Stomach smooth muscle (tissue), 2 donors: Measurements from ENCODE around the gene SLC10A7.

ENCODE experiments used
- H3K27ac ChIP-seq: one replicate; pipeline ENCODE4 v1.7.0; 2013; ENCODE audit warnings: mild to moderate bottlenecking, low read length, inconsistent platforms
- H3K27me3 ChIP-seq, 2 donors: one replicate each; pipeline ENCODE4 v1.7.0; 2013; ENCODE audit warnings: low read length in 2 of 2; ENCODE audit not compliant: insufficient read depth in 2 of 2, control insufficient read depth in 1 of 2
- H3K36me3 ChIP-seq, 2 donors: one replicate each; pipeline ENCODE4 v1.7.0; 2013; ENCODE audit warnings: low read length in 2 of 2; ENCODE audit not compliant: control insufficient read depth in 2 of 2, insufficient read depth in 2 of 2
- H3K4me1 ChIP-seq: one replicate; pipeline ENCODE4 v1.7.0; 2013; ENCODE audit warnings: low read length; ENCODE audit not compliant: control insufficient read depth, insufficient read depth
- H3K4me3 ChIP-seq, 2 donors: one replicate each; pipeline ENCODE4 v1.7.0; 2013; ENCODE audit warnings: low read length in 2 of 2
- H3K9ac ChIP-seq, 2 donors: one replicate each; pipeline ENCODE4 v1.7.0; 2013; ENCODE audit warnings: low read length in 2 of 2, mild to moderate bottlenecking in 1 of 2
- H3K9me3 ChIP-seq, 2 donors: one replicate each; pipeline ENCODE4 v1.7.0; 2013; ENCODE audit warnings: low read length in 2 of 2; ENCODE audit not compliant: control insufficient read depth in 2 of 2
- donor health status: healthy.
- donor health status: Pancreatic carcinoma.

The SLC10A7 gene

GRCh38 chr4:146285037-146285436 lies 236.7 kb downstream of the SLC10A7 start:
- Histone ChIP-seq H3K9me3 (no peaks in the 10 kb centered on the region), H3K36me3 (peaks cover 0 to 3% of the 10 kb centered on the region in 2 donors), H3K27me3 (no peaks in the 10 kb centered on the region), H3K4me1 (no peaks in the 10 kb centered on the region), H3K4me3 (no peak overlapping the region), H3K27ac (no peak overlapping the region), H3K9ac (no peak overlapping the region)

- Histone ChIP-seq H3K9me3 (no peaks in the 10 kb centered on the region), H3K4me1 (no peaks in the 10 kb centered on the region), H3K9ac (no peak overlapping the region), H3K27me3 (no peaks in the 10 kb centered on the region), H3K36me3 (peaks cover 0 to 3% of the 10 kb centered on the region in 2 donors), H3K27ac (no peak overlapping the region), H3K4me3 (no peak overlapping the region)
Measured at GRCh38 chr4:146283758-146284651, 237.7 kb downstream of the SLC10A7 start.

- Histone ChIP-seq H3K9me3 (no peaks in the 10 kb centered on the region), H3K4me1 (no peaks in the 10 kb centered on the region), H3K27me3 (no peaks in the 10 kb centered on the region), H3K9ac (no peak overlapping the region), H3K4me3 (no peak overlapping the region), H3K36me3 (peaks cover 0 to 3% of the 10 kb centered on the region in 2 donors), H3K27ac (no peak overlapping the region)
Measured at GRCh38 chr4:146282657-146283056, 239.1 kb downstream of the SLC10A7 start.

- Histone ChIP-seq H3K27me3 (no peaks in the 10 kb centered on the region), H3K4me1 (no peaks in the 10 kb centered on the region), H3K36me3 (no peaks in the 10 kb centered on the region), H3K9ac (no peak overlapping the region), H3K9me3 (no peaks in the 10 kb centered on the region), H3K27ac (no peak overlapping the region), H3K4me3 (no peak overlapping the region)
Measured at GRCh38 chr4:146278986-146279385, 242.8 kb downstream of the SLC10A7 start.

- no peaks in the 10 kb centered on the region for H3K36me3 ChIP-seq
- H3K4me1 ChIP-seq, result no peaks in the 10 kb centered on the region
- no peak overlapping the region for H3K4me3 ChIP-seq
- no peaks in the 10 kb centered on the region for H3K9me3 ChIP-seq
- no peaks in the 10 kb centered on the region for H3K27me3 ChIP-seq
- no peak overlapping the region for H3K9ac ChIP-seq
- H3K27ac ChIP-seq, result no peak overlapping the region
Measured at GRCh38 chr4:146275370-146275769, 246.4 kb downstream of the SLC10A7 start.

- Histone ChIP-seq H3K4me3 (no peak overlapping the region), H3K9ac (no peak overlapping the region), H3K36me3 (no peaks in the 10 kb centered on the region), H3K4me1 (no peaks in the 10 kb centered on the region), H3K27me3 (no peaks in the 10 kb centered on the region), H3K9me3 (no peaks in the 10 kb centered on the region), H3K27ac (no peak overlapping the region)
Measured at GRCh38 chr4:146274774-146275173, 247.0 kb downstream of the SLC10A7 start.

- H3K4me3 ChIP-seq, result no peak overlapping the region
- H3K36me3 ChIP-seq, result no peaks in the 10 kb centered on the region
- no peaks in the 10 kb centered on the region for H3K4me1 ChIP-seq
- no peak overlapping the region for H3K27ac ChIP-seq
- no peak overlapping the region for H3K9ac ChIP-seq
- H3K9me3 ChIP-seq, result no peaks in the 10 kb centered on the region
- no peaks in the 10 kb centered on the region for H3K27me3 ChIP-seq
Measured at GRCh38 chr4:146273204-146273901, 248.4 kb downstream of the SLC10A7 start.

GRCh38 chr4:146271466-146271865 lies 250.3 kb downstream of the SLC10A7 start:
- H3K4me3 ChIP-seq, result no peak overlapping the region
- H3K9ac ChIP-seq, result no peak overlapping the region
- no peaks in the 10 kb centered on the region for H3K9me3 ChIP-seq
- no peaks in the 10 kb centered on the region for H3K36me3 ChIP-seq
- H3K4me1 ChIP-seq, result no peaks in the 10 kb centered on the region
- H3K27ac ChIP-seq, result no peak overlapping the region
- H3K27me3 ChIP-seq, result no peaks in the 10 kb centered on the region

- no peak overlapping the region for H3K4me3 ChIP-seq
- H3K4me1 ChIP-seq, result no peaks in the 10 kb centered on the region
- H3K36me3 ChIP-seq, result no peaks in the 10 kb centered on the region
- H3K27ac ChIP-seq, result no peak overlapping the region
- H3K9ac ChIP-seq, result no peak overlapping the region
- H3K27me3 ChIP-seq, result no peaks in the 10 kb centered on the region
- H3K9me3 ChIP-seq, result no peaks in the 10 kb centered on the region
Measured at GRCh38 chr4:146269228-146269653, 252.5 kb downstream of the SLC10A7 start.

- Histone ChIP-seq H3K27ac (no peak overlapping the region), H3K9me3 (no peaks in the 10 kb centered on the region), H3K36me3 (peaks cover 0 to 1% of the 10 kb centered on the region in 2 donors), H3K27me3 (no peaks in the 10 kb centered on the region), H3K4me3 (no peak overlapping the region), H3K9ac (no peak overlapping the region), H3K4me1 (no peaks in the 10 kb centered on the region)
Measured at GRCh38 chr4:146267826-146268225, 253.9 kb downstream of the SLC10A7 start.
